Testis (tissue), 3 donors: ENCODE data around the gene SLC25A1. TPM values are rescaled to one million over a fixed set of nuclear protein-coding genes. Genes with fewer than 3 reads are reported as not detected.

Experiments used
- DNase-seq: peaks from one replicate; pipeline ENCODE4 v3.0.0-alpha.2; 2019
- H3K27ac ChIP-seq, 2 donors: fragments of 200-600 bp; sonication (generic); one replicate each; pipeline ENCODE4 v1.5.1; 2019
- H3K27me3 ChIP-seq: fragments of 200-600 bp; sonication (generic); one replicate; pipeline ENCODE4 v1.5.1; 2019
- H3K36me3 ChIP-seq: fragments of 200-600 bp; sonication (generic); one replicate; pipeline ENCODE4 v1.5.1; 2017; ENCODE audit warnings: low read depth; ENCODE audit errors: missing control alignments
- H3K4me1 ChIP-seq: fragments of 200-600 bp; sonication (generic); one replicate; pipeline ENCODE4 v1.5.1; 2019
- H3K4me3 ChIP-seq, 2 donors: fragments of 200-600 bp; sonication (generic); one replicate each; pipeline ENCODE4 v1.5.1; 2017 to 2019
- H3K9me3 ChIP-seq: fragments of 200-600 bp; sonication (generic); one replicate; pipeline ENCODE4 v1.5.1; 2017
- POLR2A ChIP-seq: fragments of 450-650 bp; IDR thresholded peaks from one replicate; pipeline ENCODE4 v1.6.1; 2017; ENCODE audit warnings: antibody characterized with exemption, mild to moderate bottlenecking, moderate library complexity
- WGBS, 2 donors: methylation state at CpG; one replicate each; pipeline ENCODE4 v1.1.5; 2018; 5-methylcytosine and 5-hydroxymethylcytosine counted together
- intact Hi-C: fragments of 100-400 bp; cut with DNase I; formaldehyde crosslinking; loops from one replicate; pipeline ENCODE4 v1.15.1; 2023; ENCODE audit warnings: low total_unique reads
- polyA plus RNA-seq: library from polyadenylated mRNA; stranded (reverse); fragments of 350-450 nt; fragmentation: Illumina TruSeq; extraction: RNeasy Lipid Tissue Mini Kit (QIAGEN cat#74804); gene quantifications from one replicate; pipeline ENCODE4 v1.2.3, GENCODE V29; 2014; ENCODE audit warnings: low read depth, low replicate concordance; ENCODE audit not compliant: insufficient read depth
- total RNA-seq, 2 donors: library from RNA; depleted of rRNA; stranded (reverse); fragments of >200 nt; gene quantifications; one replicate each; pipeline ENCODE4 v1.2.3, GENCODE V29; 2016
- TF ChIP-seq, protein P1 (sequence below), 3 experiments: fragments of 450-650 bp in 2 of 3; fragments of 200-600 bp in 1 of 3; sonication (generic) in 1 of 3; IDR thresholded peaks; one replicate each; pipeline ENCODE4 v1.5.1; 2016 to 2019; ENCODE audit warnings: antibody characterized with exemption in 3 of 3, mild to moderate bottlenecking in 2 of 3, moderate library complexity in 1 of 3

Gene SLC25A1
- total and polyA plus RNA-seq, 3 donors from 2014 or later: 56.0 to 64.9 (median 61.7) TPM

DNA sequence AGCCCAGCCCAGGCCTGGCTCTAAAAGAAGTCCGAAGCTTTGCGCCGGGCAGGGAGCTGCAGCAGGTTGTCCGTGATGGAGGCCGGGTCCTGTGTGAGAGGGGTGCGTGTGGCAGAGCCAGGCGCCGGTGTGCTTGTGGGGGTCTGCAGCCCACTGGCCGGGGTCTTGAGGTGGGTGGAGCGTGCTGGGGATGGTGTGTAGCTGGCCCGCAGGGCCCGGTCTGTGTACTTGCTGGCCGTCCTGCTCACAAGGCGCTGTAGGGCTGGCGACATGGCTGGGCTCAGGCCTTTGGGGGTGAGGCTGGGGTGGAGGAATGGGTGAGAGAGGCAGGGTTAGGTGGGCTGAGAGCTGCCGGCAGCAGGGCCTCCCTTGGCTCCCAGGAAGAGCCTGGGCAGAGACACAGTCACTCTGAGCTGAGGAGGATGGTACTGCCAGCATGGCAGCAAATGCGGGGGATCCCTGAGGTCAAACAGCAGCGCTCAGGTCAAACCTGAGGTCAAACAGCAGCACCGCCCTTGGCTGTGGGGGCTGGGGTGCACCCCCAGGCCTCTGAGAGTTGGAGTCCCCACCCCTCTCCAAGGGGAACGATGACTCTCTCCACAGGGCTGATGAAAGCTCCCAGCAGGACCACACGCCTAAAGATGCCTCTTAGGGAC is 44.2 kb downstream of the SLC25A1 start:
- H3K4me3 ChIP-seq: no peak overlapping the region
- WGBS, 2 donors: 92 to 94% methylated on average over 18 to 21 of the region's 21 CpGs
- H3K27me3 ChIP-seq: no peaks in the 10 kb centered on the region
- H3K27ac ChIP-seq: no peak overlapping the region
- no peaks in the 10 kb centered on the region for H3K36me3 ChIP-seq
- intact Hi-C loops: loop anchor here (10.0 kb wide), 1 partner anchor 500 kb away; no protein-coding TSS in a partner anchor
- no peak for TF ChIP-seq POLR2A
- TF ChIP-seq, protein P1, sequence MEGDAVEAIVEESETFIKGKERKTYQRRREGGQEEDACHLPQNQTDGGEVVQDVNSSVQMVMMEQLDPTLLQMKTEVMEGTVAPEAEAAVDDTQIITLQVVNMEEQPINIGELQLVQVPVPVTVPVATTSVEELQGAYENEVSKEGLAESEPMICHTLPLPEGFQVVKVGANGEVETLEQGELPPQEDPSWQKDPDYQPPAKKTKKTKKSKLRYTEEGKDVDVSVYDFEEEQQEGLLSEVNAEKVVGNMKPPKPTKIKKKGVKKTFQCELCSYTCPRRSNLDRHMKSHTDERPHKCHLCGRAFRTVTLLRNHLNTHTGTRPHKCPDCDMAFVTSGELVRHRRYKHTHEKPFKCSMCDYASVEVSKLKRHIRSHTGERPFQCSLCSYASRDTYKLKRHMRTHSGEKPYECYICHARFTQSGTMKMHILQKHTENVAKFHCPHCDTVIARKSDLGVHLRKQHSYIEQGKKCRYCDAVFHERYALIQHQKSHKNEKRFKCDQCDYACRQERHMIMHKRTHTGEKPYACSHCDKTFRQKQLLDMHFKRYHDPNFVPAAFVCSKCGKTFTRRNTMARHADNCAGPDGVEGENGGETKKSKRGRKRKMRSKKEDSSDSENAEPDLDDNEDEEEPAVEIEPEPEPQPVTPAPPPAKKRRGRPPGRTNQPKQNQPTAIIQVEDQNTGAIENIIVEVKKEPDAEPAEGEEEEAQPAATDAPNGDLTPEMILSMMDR (IDR thresholded peaks at IDR 0.05): no peak
- no peak for DNase-seq
- H3K9me3 ChIP-seq: no peaks in the 10 kb centered on the region
- peaks cover 5% of the 10 kb centered on the region for H3K4me1 ChIP-seq

DNA sequence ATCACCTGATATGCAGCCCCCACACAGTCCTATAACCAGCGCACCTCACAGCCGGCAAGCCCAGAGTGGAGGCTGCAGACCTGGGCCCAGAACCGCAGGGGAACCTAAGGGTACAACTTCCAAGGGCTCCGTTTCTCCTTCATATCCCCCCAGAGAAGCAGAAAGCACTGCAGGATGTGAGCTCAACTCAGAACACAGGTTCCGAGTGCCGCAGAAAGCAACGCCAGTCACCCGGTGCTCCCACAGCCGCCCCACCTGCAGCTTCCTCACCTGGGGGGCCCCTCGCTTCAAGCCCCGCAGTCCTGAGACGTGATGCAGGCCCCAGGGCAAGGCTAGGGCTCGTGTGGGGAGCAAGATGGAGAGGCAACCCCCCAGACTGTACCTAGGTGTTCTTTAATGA is 45.0 kb downstream of the SLC25A1 start:
- no peak overlapping the region for H3K4me3 ChIP-seq
- H3K4me1 ChIP-seq: peaks cover 5% of the 10 kb centered on the region
- no peaks in the 10 kb centered on the region for H3K9me3 ChIP-seq
- H3K36me3 ChIP-seq: no peaks in the 10 kb centered on the region
- 95 to 97% methylated on average over 10 to 13 of the region's 13 CpGs for WGBS, 2 donors
- no peaks in the 10 kb centered on the region for H3K27me3 ChIP-seq
- no peak overlapping the region for H3K27ac ChIP-seq
- no peak for DNase-seq
- intact Hi-C loops: loop anchor here (10.0 kb wide), 1 partner anchor 501 kb away; no protein-coding TSS in a partner anchor
- TF ChIP-seq, protein P1 (IDR thresholded peaks at IDR 0.05): no peak

DNA sequence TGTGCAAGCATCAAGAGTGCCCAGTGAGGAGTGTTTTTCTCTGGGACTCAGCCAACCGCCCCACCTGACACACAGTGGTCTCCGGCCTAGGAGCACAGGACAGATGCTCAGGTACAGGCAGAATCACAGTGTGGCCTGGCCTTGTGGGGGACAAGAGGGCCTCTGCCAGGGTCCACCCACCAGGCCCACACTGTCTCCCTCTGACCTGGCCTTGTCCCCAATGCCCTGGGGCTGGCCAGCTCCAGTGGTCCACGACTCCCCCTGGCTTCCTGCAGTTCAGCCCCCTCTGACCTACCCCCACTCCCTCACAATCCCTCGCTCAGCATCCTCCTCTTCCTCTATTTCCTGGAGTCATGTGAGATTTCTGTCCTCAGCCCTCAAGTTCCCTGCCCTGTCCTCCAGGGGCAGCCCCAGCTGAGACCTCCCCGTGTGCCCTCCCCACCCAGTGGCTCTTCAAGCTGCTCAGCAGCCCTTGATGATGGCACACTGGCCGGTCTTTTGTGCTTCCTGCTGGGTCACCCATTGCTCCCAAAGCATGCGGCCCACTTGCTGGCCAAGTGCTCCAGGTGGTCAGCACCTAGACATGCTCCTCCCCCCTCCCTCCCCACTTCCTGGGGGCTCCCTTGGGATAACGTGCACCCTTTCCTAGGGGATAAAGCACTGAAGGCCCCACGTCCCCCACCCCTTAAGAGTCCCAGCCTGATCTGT is 45.7 kb downstream of the SLC25A1 start:
- Histone ChIP-seq H3K4me1 (peaks cover 5% of the 10 kb centered on the region), H3K27ac (no peak overlapping the region), H3K27me3 (no peaks in the 10 kb centered on the region), H3K9me3 (no peaks in the 10 kb centered on the region), H3K36me3 (no peaks in the 10 kb centered on the region), H3K4me3 (no peak overlapping the region)
- 92 to 96% methylated on average over 6 to 9 of the region's 9 CpGs for WGBS, 2 donors
- intact Hi-C loops: loop anchor here (10.0 kb wide), 1 partner anchor 502 kb away; no protein-coding TSS in a partner anchor
- TF ChIP-seq, protein P1 (IDR thresholded peaks at IDR 0.05): no peak
- TF ChIP-seq POLR2A: no peak
- DNase-seq: no peak

DNA sequence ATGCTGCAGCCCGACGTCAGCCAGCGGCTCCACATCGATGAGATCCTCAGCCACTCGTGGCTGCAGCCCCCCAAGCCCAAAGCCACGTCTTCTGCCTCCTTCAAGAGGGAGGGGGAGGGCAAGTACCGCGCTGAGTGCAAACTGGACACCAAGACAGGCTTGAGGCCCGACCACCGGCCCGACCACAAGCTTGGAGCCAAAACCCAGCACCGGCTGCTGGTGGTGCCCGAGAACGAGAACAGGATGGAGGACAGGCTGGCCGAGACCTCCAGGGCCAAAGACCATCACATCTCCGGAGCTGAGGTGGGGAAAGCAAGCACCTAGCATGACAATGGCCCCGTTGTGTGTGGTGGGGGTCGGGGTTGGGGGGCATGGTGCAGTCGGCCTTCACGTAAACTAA is 46.4 kb downstream of the SLC25A1 start:
- TF ChIP-seq, protein P1 (IDR thresholded peaks at IDR 0.05): no peak
- TF ChIP-seq POLR2A: no peak
- no peak for DNase-seq
- H3K4me3 ChIP-seq: no peak overlapping the region
- H3K9me3 ChIP-seq: no peaks in the 10 kb centered on the region
- 91 to 95% methylated on average over 11 to 20 of the region's 20 CpGs for WGBS, 2 donors
- no peaks in the 10 kb centered on the region for H3K27me3 ChIP-seq
- no peak overlapping the region for H3K27ac ChIP-seq
- H3K4me1 ChIP-seq: peaks cover 5% of the 10 kb centered on the region
- intact Hi-C loops: loop anchor here (10.0 kb wide), 1 partner anchor 503 kb away; no protein-coding TSS in a partner anchor
- H3K36me3 ChIP-seq: no peaks in the 10 kb centered on the region
